GM12878 (cell line): ENCODE measurements around the gene DSG1. TPM values are rescaled to one million over a fixed set of nuclear protein-coding genes. Genes with fewer than 3 reads are reported as not detected.

Source experiments
- ATAC-seq: fragments of 200-7000 bp; cut with Tn5 transposase; 3 replicates; pipeline ENCODE4 v1.9.1; 2020; ENCODE audit warnings: mild to moderate bottlenecking, moderate library complexity
- BruUV-seq: library from RNA; stranded (reverse); fragments of 400-500 nt; replicated peaks from 2 replicates; lab custom pipeline; 2021; lab: Mats Ljungman, UMichigan
- CTCF ChIA-PET: fragments of 300-600 bp; sonication (Branson Sonifier 250); formaldehyde crosslinking; extraction: SDS; loops from one replicate; lab custom pipeline; 2021; ENCODE audit warnings: inconsistent platforms; lab: Yijun Ruan, JAX
- POLR2A ChIA-PET: fragments of 350-600 bp; formaldehyde crosslinking; extraction: SDS; loops from one replicate; lab custom pipeline; 2021; ENCODE audit warnings: inconsistent platforms; lab: Charles Lee
- RAD21 ChIA-PET: fragments of 300-600 bp; sonication (Branson Sonifier 250); formaldehyde crosslinking; loops from one replicate; lab custom pipeline; 2023; ENCODE audit warnings: antibody characterized with exemption; ENCODE audit not compliant: unreplicated experiment; lab: Charles Lee
- SMC1A ChIA-PET: fragments of 300-600 bp; sonication (Branson Sonifier 250); formaldehyde crosslinking; loops from one replicate; lab custom pipeline; 2023; ENCODE audit not compliant: unreplicated experiment, uncharacterized antibody; lab: Charles Lee
- DNase-seq: peaks from one replicate; pipeline ENCODE4 v3.0.0-alpha.2; 2011; ENCODE audit warnings: low read depth, low spot score
- FAIRE-seq: peaks from 3 replicates; lab custom pipeline; 2011; peaks lifted over from hg19 to GRCh38; lab: Jason Lieb, UNC
- H2AFZ ChIP-seq: 2 replicates; pipeline ENCODE4 v1.6.0; 2011; ENCODE audit warnings: low read depth, low read length, control low read depth; ENCODE audit not compliant: control insufficient read depth
- H3K27ac ChIP-seq: 2 replicates; pipeline ENCODE4 v1.5.1; 2011; ENCODE audit warnings: control low read depth; ENCODE audit not compliant: control insufficient read depth, insufficient read depth
- H3K27me3 ChIP-seq, 2 experiments: replicated peaks in 1 of 2; 2 replicates each; pipeline versions ENCODE4 v1.6.0 to v1.6.1; 2011; ENCODE audit warnings: low read length in 1 of 2; ENCODE audit not compliant: control insufficient read depth in 2 of 2, insufficient read depth in 2 of 2
- H3K36me3 ChIP-seq, 2 experiments: 2 replicates each; pipeline ENCODE4 v1.5.1; 2011; ENCODE audit warnings: low read length in 1 of 2; ENCODE audit not compliant: control insufficient read depth in 2 of 2, insufficient read depth in 2 of 2
- H3K4me1 ChIP-seq: 2 replicates; pipeline ENCODE4 v1.6.1; 2011; ENCODE audit warnings: mild to moderate bottlenecking, low read length, moderate library complexity, mixed read lengths; ENCODE audit not compliant: control insufficient read depth, insufficient read depth
- H3K4me2 ChIP-seq: 2 replicates; pipeline ENCODE4 v1.6.0; 2011; ENCODE audit warnings: control low read depth; ENCODE audit not compliant: control insufficient read depth, insufficient read depth
- H3K4me3 ChIP-seq: fragments of 200-600 bp; sonication (generic); 2 replicates; pipeline ENCODE4 v1.5.1; 2016
- H3K79me2 ChIP-seq: 2 replicates; pipeline ENCODE4 v1.6.0; 2011; ENCODE audit warnings: low read length; ENCODE audit not compliant: control insufficient read depth, insufficient read depth
- H3K9ac ChIP-seq: 2 replicates; pipeline ENCODE4 v1.8.0; 2011; ENCODE audit warnings: low read length, control low read depth, mixed read lengths; ENCODE audit not compliant: control insufficient read depth, insufficient read depth
- H3K9me3 ChIP-seq: replicated peaks from 3 replicates; pipeline ENCODE4 v1.5.1; 2011; ENCODE audit warnings: mild to moderate bottlenecking, low read length; ENCODE audit not compliant: control insufficient read depth, insufficient read depth
- H4K20me1 ChIP-seq: 2 replicates; pipeline ENCODE4 v1.6.0; 2011; ENCODE audit not compliant: control insufficient read depth, insufficient read depth
- CHD1 ChIP-seq: IDR thresholded peaks from 2 replicates; pipeline ENCODE4 v1.6.1; 2012; ENCODE audit warnings: low read depth, low read length, improper control_type of control experiment
- IKZF2 ChIP-seq, 2 experiments: fragments of 450-650 bp; IDR thresholded peaks; 2 replicates each; pipeline ENCODE4 v1.6.1; 2017; ENCODE audit warnings: mild to moderate bottlenecking in 2 of 2, moderate library complexity in 2 of 2
- NR2F1 ChIP-seq: fragments of 450-650 bp; conservative IDR thresholded peaks from 2 replicates; pipeline ENCODE4 v1.6.1; 2017; ENCODE audit warnings: mild to moderate bottlenecking
- RELA ChIP-seq: fragments of 450-650 bp; IDR thresholded peaks from 2 replicates; pipeline ENCODE4 v1.8.0; 2014; ENCODE audit warnings: borderline replicate concordance; ENCODE audit not compliant: partially characterized antibody
- SUPT20H ChIP-seq: IDR thresholded peaks from 2 replicates; pipeline ENCODE4 v1.6.1; 2011; ENCODE audit warnings: low read depth, mild to moderate bottlenecking, low read length, moderate library complexity, borderline replicate concordance; ENCODE audit not compliant: control insufficient read depth
- TCF7 ChIP-seq: IDR thresholded peaks from 2 replicates; pipeline ENCODE4 v1.6.1; 2014; ENCODE audit warnings: antibody characterized with exemption, borderline replicate concordance
- YBX1 ChIP-seq: fragments of 450-650 bp; IDR thresholded peaks from 2 replicates; pipeline ENCODE4 v1.6.1; 2016; ENCODE audit warnings: antibody characterized with exemption
- ZNF207 ChIP-seq: fragments of 450-650 bp; IDR thresholded peaks from 2 replicates; pipeline ENCODE4 v1.6.1; 2014; ENCODE audit warnings: antibody characterized with exemption, mild to moderate bottlenecking, borderline replicate concordance
- ZNF622 ChIP-seq: fragments of 450-650 bp; IDR thresholded peaks from 2 replicates; pipeline ENCODE4 v1.6.1; 2017; ENCODE audit warnings: mild to moderate bottlenecking, inconsistent platforms
- WGBS: methylation state at CpG from one replicate; pipeline ENCODE4 v1.1.6; 2016; ENCODE audit warnings: low lambda C conversion rate; ENCODE audit not compliant: insufficient replicate concordance, insufficient coverage; ENCODE audit errors: missing lambda C conversion rate; 5-methylcytosine and 5-hydroxymethylcytosine counted together
- in situ Hi-C: fragments of 300-500 bp; cut with MboI; formaldehyde crosslinking; loops from 9 replicates; pipeline ENCODE4 v1.14.3; 2018; ENCODE audit warnings: mixed read lengths
- intact Hi-C: fragments of 100-400 bp; cut with micrococcal nuclease; formaldehyde crosslinking; loops from one replicate; pipeline ENCODE4 v1.14.2; 2022; ENCODE audit not compliant: unreplicated experiment
- polyA plus RNA-seq, 11 experiments: library from polyadenylated mRNA; depleted of rRNA in 4 of 11; unstranded in 6 of 11; stranded (reverse) in 5 of 11; fragments of >200 nt; fragmentation: Nextera tagmentation in 4 of 11; fragmentation: Illumina TruSeq in 1 of 11; extraction: Ambion mirVana in 4 of 11; extraction: Trizol in 1 of 11; gene quantifications; 1 replicate in 1 of 11; 2 replicates in 10 of 11; pipeline versions ENCODE4 v1.2.1 to v1.2.3, GENCODE V29; 2011 to 2016; ENCODE audit warnings: inconsistent platforms in 2 of 11, missing spikeins in 2 of 11, low read depth in 1 of 11
- total RNA-seq, 4 experiments: library from RNA; depleted of rRNA in 3 of 4; stranded (reverse); fragments of >200 nt in 3 of 4; fragmentation: Illumina TruSeq in 1 of 4; extraction: Trizol in 1 of 4; gene quantifications; 2 replicates each; pipeline versions ENCODE4 v1.2.1 to v1.2.3, GENCODE V29; 2013 to 2021
- TF ChIP-seq, protein P1 (sequence below): fragments of 450-650 bp; formaldehyde crosslinking; IDR thresholded peaks from 2 replicates; pipeline ENCODE4 v1.5.0; 2022; ENCODE audit warnings: mild to moderate bottlenecking, missing genetic modification characterization
- TF ChIP-seq, protein P2 (sequence below): fragments of 450-650 bp; IDR thresholded peaks from 2 replicates; pipeline ENCODE4 v1.6.1; 2018; ENCODE audit warnings: mild to moderate bottlenecking, low read depth, moderate library complexity; ENCODE audit not compliant: partially characterized antibody
- TF ChIP-seq, protein P3 (sequence below): IDR thresholded peaks from 2 replicates; pipeline ENCODE4 v1.6.1; 2012; ENCODE audit warnings: low read depth, low read length, improper control_type of control experiment
- TF ChIP-seq, protein P4 (sequence below): fragments of 450-650 bp; IDR thresholded peaks from 2 replicates; pipeline ENCODE4 v1.6.1; 2016; ENCODE audit warnings: mild to moderate bottlenecking
- TF ChIP-seq, protein P5 (sequence below), 3 experiments: IDR thresholded peaks in 2 of 3; conservative IDR thresholded peaks in 1 of 3; 2 replicates each; pipeline ENCODE4 v1.5.1; 2011; ENCODE audit warnings: low read depth in 3 of 3, low read length in 3 of 3, mild to moderate bottlenecking in 3 of 3, control low read depth in 2 of 3, moderate library complexity in 2 of 3, inconsistent platforms in 1 of 3, mixed read lengths in 1 of 3; ENCODE audit not compliant: control insufficient read depth in 2 of 3, insufficient read depth in 1 of 3; ENCODE audit errors: extremely low read depth in 1 of 3

The DSG1 gene
- total and polyA plus RNA-seq, 10 of the 15 experiments (the other 5 are each of a cell fraction or from before 2014, with no cell fraction given), result 0.10 to 5.0 (median 2.6) TPM

DNA sequence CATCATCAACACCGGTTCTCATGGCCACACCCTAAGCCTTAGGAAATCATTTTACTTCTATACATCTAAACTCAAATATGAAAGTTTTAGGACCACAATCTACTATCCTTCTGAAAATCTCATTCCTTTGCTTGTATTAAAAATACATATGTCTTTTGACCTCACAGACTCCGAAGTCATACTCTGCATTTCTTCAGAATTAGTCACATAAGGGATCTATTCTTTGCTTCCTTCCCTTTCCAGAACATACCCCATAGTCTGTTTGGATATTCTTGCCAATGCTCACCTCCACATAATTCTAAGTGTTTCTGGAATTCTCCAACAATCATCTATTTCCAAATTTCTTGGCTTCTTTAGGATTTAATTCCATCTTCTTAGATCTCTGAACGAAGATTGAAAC lies 14.2 kb upstream of the DSG1 start:
- Histone ChIP-seq H3K9ac (no peak overlapping the region), H3K79me2 (no peaks in the 10 kb centered on the region), H3K4me1 (no peaks in the 10 kb centered on the region), H3K4me2 (no peak overlapping the region), H3K4me3 (no peak overlapping the region), H3K36me3 (no peaks in the 10 kb centered on the region), H4K20me1 (no peaks in the 10 kb centered on the region), H2AFZ (no peak overlapping the region), H3K9me3 (no peaks in the 10 kb centered on the region), H3K27ac (no peak overlapping the region), H3K27me3 (no peaks in the 10 kb centered on the region)
- in situ Hi-C loops, result no loop called here
- FAIRE-seq, result no peak
- 9% methylated on average over 3 of the region's 3 CpGs for WGBS
- intact Hi-C loops, result no loop called here
- no TSS peak for BruUV-seq
- RAD21 ChIA-PET, result no interaction called here
- TF ChIP-seq, protein P1, sequence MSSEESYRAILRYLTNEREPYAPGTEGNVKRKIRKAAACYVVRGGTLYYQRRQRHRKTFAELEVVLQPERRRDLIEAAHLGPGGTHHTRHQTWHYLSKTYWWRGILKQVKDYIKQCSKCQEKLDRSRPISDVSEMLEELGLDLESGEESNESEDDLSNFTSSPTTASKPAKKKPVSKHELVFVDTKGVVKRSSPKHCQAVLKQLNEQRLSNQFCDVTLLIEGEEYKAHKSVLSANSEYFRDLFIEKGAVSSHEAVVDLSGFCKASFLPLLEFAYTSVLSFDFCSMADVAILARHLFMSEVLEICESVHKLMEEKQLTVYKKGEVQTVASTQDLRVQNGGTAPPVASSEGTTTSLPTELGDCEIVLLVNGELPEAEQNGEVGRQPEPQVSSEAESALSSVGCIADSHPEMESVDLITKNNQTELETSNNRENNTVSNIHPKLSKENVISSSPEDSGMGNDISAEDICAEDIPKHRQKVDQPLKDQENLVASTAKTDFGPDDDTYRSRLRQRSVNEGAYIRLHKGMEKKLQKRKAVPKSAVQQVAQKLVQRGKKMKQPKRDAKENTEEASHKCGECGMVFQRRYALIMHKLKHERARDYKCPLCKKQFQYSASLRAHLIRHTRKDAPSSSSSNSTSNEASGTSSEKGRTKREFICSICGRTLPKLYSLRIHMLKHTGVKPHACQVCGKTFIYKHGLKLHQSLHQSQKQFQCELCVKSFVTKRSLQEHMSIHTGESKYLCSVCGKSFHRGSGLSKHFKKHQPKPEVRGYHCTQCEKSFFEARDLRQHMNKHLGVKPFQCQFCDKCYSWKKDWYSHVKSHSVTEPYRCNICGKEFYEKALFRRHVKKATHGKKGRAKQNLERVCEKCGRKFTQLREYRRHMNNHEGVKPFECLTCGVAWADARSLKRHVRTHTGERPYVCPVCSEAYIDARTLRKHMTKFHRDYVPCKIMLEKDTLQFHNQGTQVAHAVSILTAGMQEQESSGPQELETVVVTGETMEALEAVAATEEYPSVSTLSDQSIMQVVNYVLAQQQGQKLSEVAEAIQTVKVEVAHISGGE (CRISPR knock-in tag), result no peak
- TF ChIP-seq SUPT20H, result no peak
- no peak for TF ChIP-seq TCF7
- TF ChIP-seq, protein P2, sequence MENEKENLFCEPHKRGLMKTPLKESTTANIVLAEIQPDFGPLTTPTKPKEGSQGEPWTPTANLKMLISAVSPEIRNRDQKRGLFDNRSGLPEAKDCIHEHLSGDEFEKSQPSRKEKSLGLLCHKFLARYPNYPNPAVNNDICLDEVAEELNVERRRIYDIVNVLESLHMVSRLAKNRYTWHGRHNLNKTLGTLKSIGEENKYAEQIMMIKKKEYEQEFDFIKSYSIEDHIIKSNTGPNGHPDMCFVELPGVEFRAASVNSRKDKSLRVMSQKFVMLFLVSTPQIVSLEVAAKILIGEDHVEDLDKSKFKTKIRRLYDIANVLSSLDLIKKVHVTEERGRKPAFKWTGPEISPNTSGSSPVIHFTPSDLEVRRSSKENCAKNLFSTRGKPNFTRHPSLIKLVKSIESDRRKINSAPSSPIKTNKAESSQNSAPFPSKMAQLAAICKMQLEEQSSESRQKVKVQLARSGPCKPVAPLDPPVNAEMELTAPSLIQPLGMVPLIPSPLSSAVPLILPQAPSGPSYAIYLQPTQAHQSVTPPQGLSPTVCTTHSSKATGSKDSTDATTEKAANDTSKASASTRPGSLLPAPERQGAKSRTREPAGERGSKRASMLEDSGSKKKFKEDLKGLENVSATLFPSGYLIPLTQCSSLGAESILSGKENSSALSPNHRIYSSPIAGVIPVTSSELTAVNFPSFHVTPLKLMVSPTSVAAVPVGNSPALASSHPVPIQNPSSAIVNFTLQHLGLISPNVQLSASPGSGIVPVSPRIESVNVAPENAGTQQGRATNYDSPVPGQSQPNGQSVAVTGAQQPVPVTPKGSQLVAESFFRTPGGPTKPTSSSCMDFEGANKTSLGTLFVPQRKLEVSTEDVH, result no peak
- TF ChIP-seq IKZF2 (IDR thresholded peaks at IDR 0.05), result no peak
- TF ChIP-seq, protein P3, sequence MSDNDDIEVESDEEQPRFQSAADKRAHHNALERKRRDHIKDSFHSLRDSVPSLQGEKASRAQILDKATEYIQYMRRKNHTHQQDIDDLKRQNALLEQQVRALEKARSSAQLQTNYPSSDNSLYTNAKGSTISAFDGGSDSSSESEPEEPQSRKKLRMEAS, result no peak
- TF ChIP-seq, protein P4, sequence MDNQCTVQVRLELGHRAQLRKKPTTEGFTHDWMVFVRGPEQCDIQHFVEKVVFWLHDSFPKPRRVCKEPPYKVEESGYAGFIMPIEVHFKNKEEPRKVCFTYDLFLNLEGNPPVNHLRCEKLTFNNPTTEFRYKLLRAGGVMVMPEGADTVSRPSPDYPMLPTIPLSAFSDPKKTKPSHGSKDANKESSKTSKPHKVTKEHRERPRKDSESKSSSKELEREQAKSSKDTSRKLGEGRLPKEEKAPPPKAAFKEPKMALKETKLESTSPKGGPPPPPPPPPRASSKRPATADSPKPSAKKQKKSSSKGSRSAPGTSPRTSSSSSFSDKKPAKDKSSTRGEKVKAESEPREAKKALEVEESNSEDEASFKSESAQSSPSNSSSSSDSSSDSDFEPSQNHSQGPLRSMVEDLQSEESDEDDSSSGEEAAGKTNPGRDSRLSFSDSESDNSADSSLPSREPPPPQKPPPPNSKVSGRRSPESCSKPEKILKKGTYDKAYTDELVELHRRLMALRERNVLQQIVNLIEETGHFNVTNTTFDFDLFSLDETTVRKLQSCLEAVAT, result no peak
- no peak for TF ChIP-seq NR2F1
- TF ChIP-seq YBX1, result no peak
- TF ChIP-seq ZNF622, result no peak
- TF ChIP-seq, protein P5, sequence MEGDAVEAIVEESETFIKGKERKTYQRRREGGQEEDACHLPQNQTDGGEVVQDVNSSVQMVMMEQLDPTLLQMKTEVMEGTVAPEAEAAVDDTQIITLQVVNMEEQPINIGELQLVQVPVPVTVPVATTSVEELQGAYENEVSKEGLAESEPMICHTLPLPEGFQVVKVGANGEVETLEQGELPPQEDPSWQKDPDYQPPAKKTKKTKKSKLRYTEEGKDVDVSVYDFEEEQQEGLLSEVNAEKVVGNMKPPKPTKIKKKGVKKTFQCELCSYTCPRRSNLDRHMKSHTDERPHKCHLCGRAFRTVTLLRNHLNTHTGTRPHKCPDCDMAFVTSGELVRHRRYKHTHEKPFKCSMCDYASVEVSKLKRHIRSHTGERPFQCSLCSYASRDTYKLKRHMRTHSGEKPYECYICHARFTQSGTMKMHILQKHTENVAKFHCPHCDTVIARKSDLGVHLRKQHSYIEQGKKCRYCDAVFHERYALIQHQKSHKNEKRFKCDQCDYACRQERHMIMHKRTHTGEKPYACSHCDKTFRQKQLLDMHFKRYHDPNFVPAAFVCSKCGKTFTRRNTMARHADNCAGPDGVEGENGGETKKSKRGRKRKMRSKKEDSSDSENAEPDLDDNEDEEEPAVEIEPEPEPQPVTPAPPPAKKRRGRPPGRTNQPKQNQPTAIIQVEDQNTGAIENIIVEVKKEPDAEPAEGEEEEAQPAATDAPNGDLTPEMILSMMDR (IDR thresholded peaks at IDR 0.05 in 2 of 3, conservative IDR thresholded peaks at IDR 0.05 in 1 of 3; ENCODE audit: control insufficient read depth in 2 of 3, extremely low read depth in 1 of 3, insufficient read depth in 1 of 3, low read depth in 3 of 3, low read length in 3 of 3), result no peak
- no peak for TF ChIP-seq CHD1
- TF ChIP-seq ZNF207, result no peak
- TF ChIP-seq RELA, result no peak
- SMC1A ChIA-PET, result no interaction called here
- no peak for ATAC-seq
- CTCF ChIA-PET, result no interaction called here
- POLR2A ChIA-PET, result no interaction called here
- DNase-seq, result no peak
